K562 (cell line): ENCODE data around the gene AEN.
A peak's percentile ranks its signal among the peaks of the same experiment; 100 is the strongest.

Source experiments
- CTCF ChIP-seq, 3 experiments: IDR thresholded peaks in 2 of 3; conservative IDR thresholded peaks in 1 of 3; 2 replicates each; pipeline ENCODE4 v1.5.1; 2011 to 2012; ENCODE audit warnings: low read length in 3 of 3, mild to moderate bottlenecking in 3 of 3, control low read depth in 2 of 3, improper control_type of control experiment in 1 of 3, inconsistent platforms in 1 of 3, low read depth in 1 of 3, mixed read lengths in 1 of 3, moderate library complexity in 1 of 3; ENCODE audit not compliant: insufficient read depth in 2 of 3
- E2F5 ChIP-seq: sonication (generic); formaldehyde crosslinking; IDR thresholded peaks from 2 replicates; pipeline ENCODE4 v1.8.0; 2022; ENCODE audit warnings: mild to moderate bottlenecking, missing genetic modification reagents
- MYC ChIP-seq, 2 experiments: fragments of 250-450 bp in 1 of 2; sonication (Bioruptor Pico) in 1 of 2; IDR thresholded peaks; 2 replicates each; pipeline versions ENCODE4 v1.5.1 to v1.6.1; 2012 to 2021; ENCODE audit warnings: low read depth in 2 of 2, borderline replicate concordance in 1 of 2, improper control_type of control experiment in 1 of 2, low read length in 1 of 2, mild to moderate bottlenecking in 1 of 2, moderate library complexity in 1 of 2
- PATZ1 ChIP-seq: fragments of 250-450 bp; sonication (Bioruptor Pico); IDR thresholded peaks from 2 replicates; pipeline ENCODE4 v1.5.0; 2020; ENCODE audit warnings: mild to moderate bottlenecking, borderline replicate concordance
- RAD21 ChIP-seq, 2 experiments: fragments of 250-450 bp in 1 of 2; fragments of 450-650 bp in 1 of 2; sonication (Bioruptor Pico) in 1 of 2; formaldehyde crosslinking in 1 of 2; IDR thresholded peaks in 1 of 2; conservative IDR thresholded peaks in 1 of 2; 2 replicates each; pipeline versions ENCODE4 v1.4.0 to v1.8.0; 2020 to 2022; ENCODE audit warnings: mild to moderate bottlenecking in 2 of 2, moderate library complexity in 1 of 2
- TEAD1 ChIP-seq, 2 experiments: fragments of 450-650 bp in 1 of 2; sonication (generic) in 1 of 2; formaldehyde crosslinking; IDR thresholded peaks; 2 replicates each; pipeline versions ENCODE4 v1.4.0 to v1.8.0; 2020 to 2022; ENCODE audit warnings: mild to moderate bottlenecking in 2 of 2, missing genetic modification reagents in 1 of 2
- ZFP36 ChIP-seq: fragments of 150-350 bp; IDR thresholded peaks from 2 replicates; pipeline ENCODE4 v1.6.1; 2018; ENCODE audit warnings: low read length, low read depth; ENCODE audit not compliant: partially characterized antibody
- ZNF274 ChIP-seq: IDR thresholded peaks from 2 replicates; pipeline ENCODE4 v1.6.1; 2011; ENCODE audit warnings: low read depth, mild to moderate bottlenecking, low read length, moderate library complexity, borderline replicate concordance
- ZNF395 ChIP-seq: fragments of 200-800 bp; sonication (Bioruptor generic); IDR thresholded peaks from 2 replicates; pipeline ENCODE4 v1.6.1; 2017; ENCODE audit warnings: missing genetic modification characterization, missing compliant biosample characterization
- ZNF431 ChIP-seq: sonication (generic); formaldehyde crosslinking; IDR thresholded peaks from 2 replicates; pipeline ENCODE4 v1.8.0; 2022; ENCODE audit warnings: mild to moderate bottlenecking, missing genetic modification reagents

- peak; percentile 99 for TF ChIP-seq ZNF395 (CRISPR knock-in tag)
- TF ChIP-seq CTCF (IDR thresholded peaks at IDR 0.05 in 2 of 3, conservative IDR thresholded peaks at IDR 0.05 in 1 of 3; ENCODE audit: insufficient read depth in 2 of 3, low read depth in 1 of 3, low read length in 3 of 3) = no peak
- no peak for TF ChIP-seq ZFP36
- no peak for TF ChIP-seq RAD21 (CRISPR knock-in tag; conservative IDR thresholded peaks at IDR 0.05 in 1 of 2, IDR thresholded peaks at IDR 0.05 in 1 of 2)
- TF ChIP-seq E2F5 (CRISPR knock-in tag) = peak; percentile 91; the same call in 1 of the 2 replicates
- TF ChIP-seq ZNF431 = peak; percentile 86
- peak; percentile 98 for TF ChIP-seq MYC (IDR thresholded peaks at IDR 0.05; ENCODE audit: low read depth, low read length)
- peak; percentile 83 for TF ChIP-seq MYC (CRISPR knock-in tag; IDR thresholded peaks at IDR 0.05; ENCODE audit: borderline replicate concordance, low read depth)
- no peak for TF ChIP-seq PATZ1 (CRISPR knock-in tag)
- no peak for TF ChIP-seq ZNF274
- TF ChIP-seq TEAD1 (CRISPR knock-in tag; IDR thresholded peaks at IDR 0.05) = peak in 1 of 2 experiments; percentile 88; a peak in 1 of 4 replicates
These were observed at the start of gene AEN for GRCh38 chr15:88620995-88621772.
